ENCODE results near the gene NKAIN4.

NKAIN4 gene

GRCh38 chr20:63274381-63275228, 20.3 kb upstream of the NKAIN4 start:
- no peak for DNase-seq (ENCODE audit: low read depth in 2 of 2, low spot score in 1 of 2)

DNA sequence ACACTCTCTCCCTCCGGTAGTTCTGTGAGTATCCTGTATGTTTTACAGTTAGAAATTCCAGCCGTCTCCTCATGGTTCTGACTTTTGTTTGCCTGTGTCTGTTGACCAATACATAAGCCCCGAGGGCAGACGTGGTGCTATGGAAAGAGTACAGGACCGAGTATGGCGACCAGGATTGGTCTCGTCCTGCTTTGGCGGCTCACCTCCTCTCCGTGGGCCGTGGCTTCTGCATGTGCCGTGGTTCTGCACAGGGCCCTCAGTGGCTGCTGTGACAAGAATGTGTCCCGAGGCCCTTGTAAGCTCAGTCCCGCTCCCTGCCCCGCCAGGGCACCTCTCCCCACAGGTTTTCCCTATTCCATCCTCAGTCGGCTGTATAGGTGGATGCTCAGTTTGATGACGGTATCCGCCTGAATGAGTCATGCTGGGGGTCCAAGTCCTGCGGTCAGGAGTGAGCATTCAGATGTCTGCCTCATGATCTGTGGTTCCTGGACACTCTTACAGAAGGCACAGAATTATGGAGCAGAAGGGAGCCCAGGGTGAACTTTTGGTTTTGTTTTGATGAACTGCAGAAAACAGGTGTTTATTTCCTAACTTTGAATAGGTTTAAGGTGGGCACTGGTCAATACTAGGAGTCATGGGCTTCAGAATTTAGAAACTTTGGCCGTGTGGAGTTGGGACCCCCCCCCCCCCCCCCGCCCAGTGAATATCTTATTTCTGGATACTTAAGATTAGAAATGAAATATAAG, 19.5 kb upstream of the NKAIN4 start:
- DNase-seq (ENCODE audit: low read depth in 2 of 2, low spot score in 1 of 2): no peak

DNA sequence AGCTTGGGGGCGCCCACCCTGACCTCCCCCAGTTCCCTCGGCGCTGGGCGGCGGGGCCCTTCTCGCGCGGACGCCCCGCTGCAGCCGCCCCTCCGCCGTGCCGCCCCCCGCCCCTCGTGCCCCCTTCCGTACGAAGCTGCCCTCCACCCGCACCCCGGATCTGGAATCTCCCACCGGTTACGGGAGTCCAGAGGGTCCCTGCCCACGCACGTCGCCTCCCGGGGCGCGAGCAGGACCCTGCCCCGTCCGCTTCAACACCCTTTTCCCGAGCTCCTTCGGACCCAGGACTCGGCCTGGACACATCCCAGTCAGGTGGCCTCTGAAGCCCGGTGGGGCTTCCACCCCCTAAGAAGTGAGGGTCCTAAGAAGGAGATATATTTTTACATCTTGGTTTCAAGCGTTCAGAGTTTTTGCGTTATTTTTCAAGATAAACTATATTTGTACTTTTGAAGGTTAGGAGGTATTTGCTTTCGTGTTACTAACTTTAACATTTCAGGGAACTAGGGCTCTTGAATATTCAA, 18.9 kb upstream of the NKAIN4 start:
- DNase-seq (ENCODE audit: low read depth in 2 of 2, low spot score in 1 of 2): no peak

DNA sequence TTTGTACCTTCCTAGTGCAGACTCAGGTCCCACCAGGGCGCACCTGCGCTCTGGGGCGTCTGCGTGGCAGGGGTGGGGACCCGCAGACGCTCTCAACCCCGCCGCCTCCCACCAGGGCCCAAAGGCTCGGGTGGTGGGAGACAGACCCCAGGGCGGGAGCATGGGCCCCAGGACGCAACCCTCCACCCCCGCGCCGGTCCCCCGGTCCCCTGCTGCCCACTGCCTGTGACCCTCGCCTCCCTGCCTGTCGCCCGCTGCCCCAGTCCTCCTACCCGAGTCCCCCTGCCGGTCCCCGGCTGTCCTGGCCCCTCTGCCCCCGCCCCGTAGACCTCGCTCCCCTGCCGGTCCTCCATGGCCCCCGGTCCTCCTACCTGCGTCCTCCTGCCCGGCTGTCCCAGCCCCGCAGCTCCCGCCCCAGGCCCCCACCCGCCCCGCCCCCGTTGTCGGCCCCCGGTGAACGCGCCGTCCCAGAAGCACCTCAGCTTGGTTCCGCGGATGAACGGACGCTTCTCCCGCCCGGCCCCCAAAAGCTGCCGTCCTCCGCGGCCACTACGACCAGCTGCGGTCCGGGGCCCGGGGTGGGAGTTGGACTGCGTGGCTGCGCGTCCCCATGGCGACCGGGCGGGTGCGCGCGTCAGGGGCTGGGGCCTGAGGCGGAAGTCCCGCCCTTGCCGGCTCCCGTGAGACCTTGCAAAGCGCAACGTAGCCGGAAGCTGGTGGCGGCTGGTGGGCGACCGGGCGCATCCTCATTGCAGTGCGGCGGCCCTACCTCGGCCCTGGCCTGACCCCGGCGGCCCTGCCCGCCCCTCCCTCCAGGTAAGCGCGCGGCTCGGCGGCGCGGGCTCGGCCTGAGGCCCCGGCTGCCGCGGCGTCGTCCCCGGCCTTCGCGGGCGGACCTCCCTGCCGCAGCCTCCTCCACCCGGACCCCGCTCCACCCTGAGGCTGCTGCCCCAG, 18.1 kb upstream of the NKAIN4 start, which contains the start of gene ARFGAP1:
ARFGAP1 (plus strand) TSS at position 709 of the 954 bp plus-strand sequence. CDS start 2,768 bp downstream, outside the sequence.
- DNase-seq (ENCODE audit: low read depth in 2 of 2, low spot score in 1 of 2): peak; percentile 69 to 82

- DNase-seq (ENCODE audit: low read depth in 2 of 2, low spot score in 1 of 2): no peak
Observed at GRCh38 chr20:63270606-63271325, 16.5 kb upstream of the NKAIN4 start.

- DNase-seq (ENCODE audit: low read depth in 2 of 2, low spot score in 1 of 2): no peak
Observed at GRCh38 chr20:63269724-63270123, 15.5 kb upstream of the NKAIN4 start.

- DNase-seq (ENCODE audit: low read depth in 2 of 2, low spot score in 1 of 2): no peak
Observed at GRCh38 chr20:63268671-63269439, 14.6 kb upstream of the NKAIN4 start.

GRCh38 chr20:63268256-63268655, 14.0 kb upstream of the NKAIN4 start:
- DNase-seq (ENCODE audit: low read depth in 2 of 2, low spot score in 1 of 2): no peak

- no peak for DNase-seq (ENCODE audit: low read depth in 2 of 2, low spot score in 1 of 2)
Observed at GRCh38 chr20:63267691-63268090, 13.4 kb upstream of the NKAIN4 start.

GRCh38 chr20:63265891-63266515, 11.7 kb upstream of the NKAIN4 start:
- no peak for DNase-seq (ENCODE audit: low read depth in 2 of 2, low spot score in 1 of 2)

DNA sequence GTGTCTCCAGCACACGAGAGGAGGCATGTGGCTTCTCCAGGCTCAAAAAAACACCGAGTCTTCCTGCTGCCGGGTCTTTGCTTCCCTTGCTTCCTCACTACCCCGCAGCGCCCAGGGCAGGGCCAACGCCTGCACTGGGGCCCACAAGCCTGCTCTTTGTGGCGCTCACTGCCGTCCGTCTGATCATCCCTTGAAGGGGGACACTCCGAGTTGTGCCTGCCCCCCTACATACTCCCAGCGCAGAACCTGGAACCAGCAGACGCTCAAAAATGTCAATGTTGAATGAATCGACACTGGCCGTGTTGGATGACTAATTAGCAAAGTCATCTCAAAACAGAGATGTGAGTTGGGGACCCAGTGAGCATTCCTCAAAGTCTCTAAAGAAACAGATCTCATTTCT, 10.3 kb upstream of the NKAIN4 start:
- no peak for DNase-seq (ENCODE audit: low read depth in 2 of 2, low spot score in 1 of 2)

- no peak for DNase-seq (ENCODE audit: low read depth in 2 of 2, low spot score in 1 of 2)
Observed at GRCh38 chr20:63264000-63264399, 9.7 kb upstream of the NKAIN4 start.

DNA sequence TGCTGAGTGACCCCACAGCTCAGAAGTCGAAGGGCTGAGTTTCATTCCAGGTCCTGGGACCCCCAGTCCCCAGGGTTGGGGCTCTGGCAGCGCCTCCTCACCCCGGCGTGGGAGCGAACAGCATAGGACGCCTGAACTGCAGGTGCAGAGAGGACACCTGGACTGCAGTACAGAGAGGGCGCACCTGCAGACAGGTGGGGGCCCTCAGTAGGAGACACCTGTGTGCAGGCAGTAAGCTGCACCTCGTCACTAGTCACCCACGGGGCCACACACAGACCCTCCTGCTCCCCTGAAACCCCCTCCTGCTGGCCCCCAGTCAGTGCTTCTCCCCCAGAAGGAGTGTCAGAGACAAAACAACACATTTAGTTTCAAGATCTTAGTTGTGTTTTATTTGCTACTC, 8.6 kb upstream of the NKAIN4 start:
- DNase-seq (ENCODE audit: low read depth in 2 of 2, low spot score in 1 of 2): no peak

GRCh38 chr20:63261795-63262528, 7.7 kb upstream of the NKAIN4 start:
- no peak for DNase-seq (ENCODE audit: low read depth in 2 of 2, low spot score in 1 of 2)

DNA sequence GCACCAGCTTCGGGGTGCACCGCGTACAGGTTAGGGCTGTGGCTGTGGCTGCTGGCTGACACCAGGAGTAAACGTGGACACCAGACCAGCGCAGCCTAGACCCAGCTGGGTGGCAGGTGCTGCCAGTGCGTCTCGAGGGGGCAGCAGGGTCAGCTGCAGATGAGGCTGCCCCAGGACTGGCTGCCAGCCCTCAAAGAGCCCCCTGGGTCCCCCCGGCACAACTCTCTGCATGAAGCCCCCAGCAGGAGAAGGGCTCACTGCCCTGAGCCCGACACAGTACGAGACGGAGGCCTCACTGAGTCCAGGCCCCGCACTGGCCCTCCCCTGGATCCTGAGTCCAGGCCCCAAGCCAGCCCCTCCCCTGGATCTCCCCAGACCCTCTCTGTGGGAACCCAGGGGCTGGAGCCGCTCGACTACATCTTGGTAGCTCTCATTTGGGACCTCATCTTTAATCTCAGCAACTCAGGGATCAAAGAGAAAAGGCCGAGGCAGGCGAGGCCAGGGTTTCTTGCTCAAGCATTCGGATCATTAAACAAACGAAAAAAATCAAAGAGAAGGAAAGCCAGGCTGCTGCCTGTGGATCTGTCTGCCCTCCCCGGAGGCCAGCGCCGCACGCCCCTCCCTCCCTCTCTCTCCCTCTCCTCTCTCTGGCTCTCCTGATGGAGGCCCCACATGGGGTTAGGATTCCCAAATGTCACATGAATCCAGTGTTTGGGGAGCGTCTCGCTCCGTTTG, 7.0 kb upstream of the NKAIN4 start:
- no peak for DNase-seq (ENCODE audit: low read depth in 2 of 2, low spot score in 1 of 2)

GRCh38 chr20:63260521-63260920, 6.3 kb upstream of the NKAIN4 start:
- no peak for DNase-seq (ENCODE audit: low read depth in 2 of 2, low spot score in 1 of 2)

DNA sequence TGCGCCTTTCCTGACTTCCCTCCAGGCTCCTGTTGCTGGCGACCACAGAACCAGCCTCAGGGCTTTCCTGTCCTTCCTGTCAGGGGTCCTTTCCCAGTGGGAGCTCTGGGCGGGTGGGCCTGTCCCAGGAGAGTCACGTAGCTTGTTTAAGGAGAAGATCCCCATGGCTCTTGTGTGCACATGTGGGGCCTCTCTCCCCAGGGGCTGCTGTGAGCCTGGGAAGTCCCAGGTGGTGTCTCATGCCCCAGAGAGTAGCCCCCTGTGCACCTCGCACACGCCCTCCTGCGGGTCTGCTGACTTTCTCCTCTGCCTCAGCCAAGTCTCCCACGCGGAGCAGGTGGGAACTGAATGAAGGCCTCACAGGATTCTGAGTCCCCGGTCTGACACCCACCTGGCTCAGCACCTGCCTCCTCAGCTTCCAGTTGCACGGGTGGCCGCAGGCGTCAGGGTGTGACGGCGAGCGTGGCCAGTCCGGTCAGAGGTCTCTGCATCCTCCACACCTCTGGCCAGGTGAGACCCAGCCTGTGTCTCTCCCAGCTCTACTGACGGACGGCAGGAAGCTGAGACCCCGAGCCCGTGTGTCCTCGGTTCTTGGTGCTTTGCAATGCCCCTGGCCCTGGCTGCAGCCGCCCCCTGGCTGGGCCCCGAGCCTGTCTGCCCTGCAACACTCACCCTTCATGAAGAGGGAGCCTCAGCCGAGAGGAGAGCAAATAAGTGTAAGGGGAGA, 5.6 kb upstream of the NKAIN4 start:
- DNase-seq (ENCODE audit: low read depth in 2 of 2, low spot score in 1 of 2): no peak

All from stimulated activated CD8-positive, alpha-beta memory T cell treated with anti-CD3 and anti-CD28 coated beads, Interleukin-4, amount 100 ng/mL, for 4 hours (primary cell).